ENCODE data around the gene SSUH2. TPM values are rescaled to one million over a fixed set of nuclear protein-coding genes. Genes with fewer than 3 reads are reported as not detected.

SSUH2 gene
- total RNA-seq, 1 donor from 2014 or later: not detected

DNA sequence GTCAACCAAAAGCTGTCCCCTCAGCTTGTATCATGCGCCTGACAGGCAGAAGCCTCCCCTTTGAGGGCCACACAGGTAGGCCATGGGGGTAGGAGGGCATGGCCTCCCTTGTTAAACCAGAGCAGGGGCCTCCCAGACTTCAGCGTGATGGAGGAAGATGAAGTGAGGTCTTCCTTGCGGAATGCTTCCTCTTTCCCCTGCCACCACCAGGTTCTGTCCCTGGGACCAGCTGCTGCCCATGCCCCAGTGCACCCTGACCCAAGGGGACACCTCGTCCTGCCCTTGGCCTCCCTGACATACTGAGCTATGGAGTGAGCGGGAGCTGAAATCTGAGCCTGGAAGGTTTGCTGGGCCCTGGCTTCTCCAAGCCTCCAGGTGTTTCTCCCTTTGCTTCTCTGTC lies 26.7 kb downstream of the SSUH2 start:
- peaks cover 11% of the 10 kb centered on the region for H3K4me1 Mint-ChIP-seq (ENCODE audit: unreplicated experiment)
- H3K36me3 Mint-ChIP-seq (ENCODE audit: unreplicated experiment): no peaks in the 10 kb centered on the region
- no peaks in the 10 kb centered on the region for H3K27me3 Mint-ChIP-seq (ENCODE audit: unreplicated experiment)
- no peak overlapping the region for H3K27ac Mint-ChIP-seq (ENCODE audit: unreplicated experiment)
- no peak for DNase-seq (ENCODE audit: extremely low spot score, unreplicated experiment)
- no peaks in the 10 kb centered on the region for H3K9me3 Mint-ChIP-seq (ENCODE audit: unreplicated experiment)
- H3K4me3 Mint-ChIP-seq (ENCODE audit: unreplicated experiment): no peak overlapping the region
- TF ChIP-seq, protein P1, sequence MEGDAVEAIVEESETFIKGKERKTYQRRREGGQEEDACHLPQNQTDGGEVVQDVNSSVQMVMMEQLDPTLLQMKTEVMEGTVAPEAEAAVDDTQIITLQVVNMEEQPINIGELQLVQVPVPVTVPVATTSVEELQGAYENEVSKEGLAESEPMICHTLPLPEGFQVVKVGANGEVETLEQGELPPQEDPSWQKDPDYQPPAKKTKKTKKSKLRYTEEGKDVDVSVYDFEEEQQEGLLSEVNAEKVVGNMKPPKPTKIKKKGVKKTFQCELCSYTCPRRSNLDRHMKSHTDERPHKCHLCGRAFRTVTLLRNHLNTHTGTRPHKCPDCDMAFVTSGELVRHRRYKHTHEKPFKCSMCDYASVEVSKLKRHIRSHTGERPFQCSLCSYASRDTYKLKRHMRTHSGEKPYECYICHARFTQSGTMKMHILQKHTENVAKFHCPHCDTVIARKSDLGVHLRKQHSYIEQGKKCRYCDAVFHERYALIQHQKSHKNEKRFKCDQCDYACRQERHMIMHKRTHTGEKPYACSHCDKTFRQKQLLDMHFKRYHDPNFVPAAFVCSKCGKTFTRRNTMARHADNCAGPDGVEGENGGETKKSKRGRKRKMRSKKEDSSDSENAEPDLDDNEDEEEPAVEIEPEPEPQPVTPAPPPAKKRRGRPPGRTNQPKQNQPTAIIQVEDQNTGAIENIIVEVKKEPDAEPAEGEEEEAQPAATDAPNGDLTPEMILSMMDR (IDR thresholded peaks at IDR 0.05): no peak

- TF ChIP-seq, protein P1 (IDR thresholded peaks at IDR 0.05): no peak
- peak; percentile 56 for DNase-seq (ENCODE audit: extremely low spot score, unreplicated experiment)
- H3K4me1 Mint-ChIP-seq (ENCODE audit: unreplicated experiment): peaks cover 20% of the 10 kb centered on the region
Observed at GRCh38 chr3:8610951-8611350, 33.6 kb downstream of the SSUH2 start.

DNA sequence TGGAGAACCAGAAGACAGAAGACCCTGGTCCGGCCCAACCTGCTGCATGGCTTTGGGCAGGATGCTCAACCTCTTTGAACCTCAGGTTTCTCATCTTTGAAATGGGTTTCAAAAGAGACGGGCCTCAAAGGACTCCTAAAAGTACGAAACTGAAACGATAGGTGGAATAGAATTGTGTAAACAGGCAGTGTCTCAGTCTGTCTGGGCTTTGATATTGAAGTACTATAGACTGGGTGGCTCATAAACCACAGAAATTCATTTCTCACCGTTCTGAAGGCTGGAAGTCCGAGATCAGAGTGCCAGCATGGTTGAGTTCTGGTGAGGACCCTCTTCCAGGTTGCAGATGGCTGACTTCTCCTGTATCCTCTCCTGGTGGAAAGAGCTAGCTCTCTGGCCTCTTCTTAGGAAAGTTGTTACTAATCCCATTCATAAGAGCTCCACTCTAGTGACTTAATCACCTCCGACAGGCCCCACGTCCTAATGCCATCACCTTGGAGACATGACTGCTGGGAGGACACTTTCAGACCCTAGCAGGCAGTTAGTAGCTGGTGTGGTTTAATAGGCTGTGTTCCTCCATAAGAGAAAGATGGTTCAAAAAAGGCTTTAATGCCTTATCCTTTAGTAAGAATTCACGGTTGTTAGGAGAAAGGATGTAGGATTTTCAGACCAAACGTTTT lies 35.7 kb downstream of the SSUH2 start:
- Mint-ChIP-seq H3K4me1 (ENCODE audit: unreplicated experiment) (peaks cover 20% of the 10 kb centered on the region), H3K9me3 (ENCODE audit: unreplicated experiment) (no peaks in the 10 kb centered on the region), H3K36me3 (ENCODE audit: unreplicated experiment) (no peaks in the 10 kb centered on the region), H3K4me3 (ENCODE audit: unreplicated experiment) (no peak overlapping the region), H3K27ac (ENCODE audit: unreplicated experiment) (no peak overlapping the region), H3K27me3 (ENCODE audit: unreplicated experiment) (no peaks in the 10 kb centered on the region)
- TF ChIP-seq, protein P1 (IDR thresholded peaks at IDR 0.05): no peak
- DNase-seq (ENCODE audit: extremely low spot score, unreplicated experiment): peak; percentile 13

More at GRCh38 chr3:8610951-8611350, 33.6 kb downstream of the SSUH2 start:
- Mint-ChIP-seq H3K4me3 (ENCODE audit: unreplicated experiment) (no peak overlapping the region), H3K27ac (ENCODE audit: unreplicated experiment) (no peak overlapping the region), H3K9me3 (ENCODE audit: unreplicated experiment) (no peaks in the 10 kb centered on the region), H3K27me3 (ENCODE audit: unreplicated experiment) (no peaks in the 10 kb centered on the region), H3K36me3 (ENCODE audit: unreplicated experiment) (no peaks in the 10 kb centered on the region)

GRCh38 chr3:8608041-8608790 lies 36.4 kb downstream of the SSUH2 start:
- Mint-ChIP-seq H3K9me3 (ENCODE audit: unreplicated experiment) (no peaks in the 10 kb centered on the region), H3K27me3 (ENCODE audit: unreplicated experiment) (no peaks in the 10 kb centered on the region), H3K4me1 (ENCODE audit: unreplicated experiment) (peaks cover 24% of the 10 kb centered on the region), H3K36me3 (ENCODE audit: unreplicated experiment) (no peaks in the 10 kb centered on the region), H3K27ac (ENCODE audit: unreplicated experiment) (no peak overlapping the region), H3K4me3 (ENCODE audit: unreplicated experiment) (no peak overlapping the region)
- DNase-seq (ENCODE audit: extremely low spot score, unreplicated experiment): peak; percentile 71
- TF ChIP-seq, protein P1 (IDR thresholded peaks at IDR 0.05): no peak

Measured in osteocyte (in vitro differentiated cells).